ENCODE data around the gene JPH2.
A peak's percentile ranks its signal among the peaks of the same experiment; 100 is the strongest.

Gene JPH2

DNA sequence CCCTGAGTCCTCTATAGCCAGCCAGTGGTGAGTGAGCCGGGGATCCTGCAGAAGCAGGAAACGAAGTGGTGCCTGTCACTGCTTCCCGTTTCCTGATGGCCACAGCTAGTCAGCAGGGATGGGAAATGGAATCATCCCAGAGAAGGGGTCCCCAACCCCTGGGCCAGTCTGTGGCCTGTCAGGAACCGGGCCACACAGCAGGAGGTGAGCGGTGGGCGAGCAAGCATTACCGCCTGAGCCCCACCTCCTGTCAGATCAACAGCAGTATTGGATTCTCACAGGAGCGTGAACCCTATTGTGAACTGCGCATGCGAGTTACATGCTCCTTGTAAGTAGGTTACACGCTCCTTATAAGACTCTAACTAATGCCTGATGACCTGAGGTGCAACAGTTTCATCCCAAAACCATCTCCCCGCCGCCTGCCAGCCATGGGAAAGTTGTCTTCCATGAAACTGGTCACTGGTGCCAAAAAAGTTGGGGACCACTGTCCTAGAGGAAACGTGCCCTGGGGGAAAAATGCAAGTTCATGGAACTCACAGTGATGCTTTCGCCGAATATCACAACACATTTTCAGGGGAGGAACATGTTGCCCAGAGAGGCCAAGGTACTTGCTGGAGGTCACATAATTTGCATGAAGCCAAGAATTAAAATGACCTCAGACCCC is 113.8 kb downstream of the JPH2 start:
- no peak for DNase-seq

DNA sequence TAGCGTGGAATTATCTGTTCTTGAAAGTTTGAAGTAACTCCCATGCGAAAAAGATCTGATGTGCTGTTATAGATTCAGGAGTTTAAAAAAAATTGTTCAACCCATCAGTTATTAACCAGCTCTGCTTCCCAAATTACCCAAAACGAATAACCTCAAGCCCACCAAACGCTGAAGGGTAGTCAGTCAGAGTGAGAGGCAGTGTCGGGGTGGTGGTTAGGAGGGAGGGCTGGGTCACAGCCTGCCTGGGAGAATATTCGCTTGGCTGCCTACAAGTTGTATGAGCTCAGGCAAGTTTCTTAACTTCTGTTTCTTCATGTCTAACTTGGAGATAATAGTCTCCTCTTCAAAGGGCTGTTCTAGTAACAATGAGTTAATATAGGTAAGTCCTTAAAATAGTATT is 114.6 kb downstream of the JPH2 start:
- no peak for DNase-seq

DNA sequence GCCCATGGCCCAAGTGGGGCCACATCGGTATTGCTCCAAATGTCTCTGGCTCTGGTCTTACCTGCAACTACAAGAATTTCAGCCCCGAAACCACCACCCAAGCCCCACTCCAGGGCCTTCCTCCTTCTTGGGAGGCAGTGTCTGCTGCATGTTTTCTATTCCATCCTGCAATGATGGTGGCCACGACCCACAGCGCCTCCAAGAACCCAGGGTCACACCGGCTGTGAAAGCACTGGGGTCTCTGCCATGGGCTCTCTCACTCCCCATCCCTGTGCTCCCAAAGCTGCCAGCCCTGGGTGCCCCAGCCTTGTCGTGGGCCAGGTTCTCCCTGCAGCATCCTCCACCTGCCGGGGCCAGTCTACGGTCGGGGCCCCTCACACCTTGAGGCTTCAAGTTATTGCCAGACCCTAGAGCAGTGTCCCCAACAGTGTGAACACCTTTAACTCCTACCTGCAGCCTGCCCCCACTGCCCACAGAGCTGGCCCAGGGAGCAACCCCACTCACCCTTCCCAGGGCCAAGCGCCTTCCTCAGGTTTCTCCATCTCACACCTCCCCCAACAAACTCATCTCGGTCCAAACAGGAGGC is 115.4 kb downstream of the JPH2 start:
- no peak for DNase-seq

DNA sequence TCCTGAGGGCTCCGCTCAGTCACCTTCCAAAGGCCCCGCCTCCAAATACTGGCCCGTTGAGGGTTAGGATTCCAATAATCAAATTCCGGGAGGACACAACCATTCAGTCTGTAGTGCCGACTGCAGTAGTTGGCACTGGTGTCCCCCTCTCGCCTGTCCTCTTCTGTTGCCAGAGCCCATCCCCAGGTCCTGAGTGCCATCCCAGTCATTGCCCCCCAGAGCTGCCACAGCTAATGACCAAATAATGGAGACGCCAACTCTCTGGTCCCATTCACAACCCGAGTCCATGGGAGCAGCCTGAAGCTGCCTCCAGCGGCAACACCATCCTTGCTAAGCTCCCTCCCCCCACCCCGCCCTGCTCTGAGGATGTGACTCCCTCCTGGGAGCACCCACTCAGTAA is 115.9 kb downstream of the JPH2 start:
- DNase-seq, result no peak

- no peak for DNase-seq
Measured at GRCh38 chr20:44070139-44070900, 116.7 kb downstream of the JPH2 start.

- peak; percentile 40 for DNase-seq
Measured at GRCh38 chr20:44069203-44070011, 117.6 kb downstream of the JPH2 start.

- DNase-seq, result no peak
Measured at GRCh38 chr20:44068316-44069201, 118.4 kb downstream of the JPH2 start.

- DNase-seq, result no peak
Measured at GRCh38 chr20:44067650-44068081, 119.3 kb downstream of the JPH2 start.

DNA sequence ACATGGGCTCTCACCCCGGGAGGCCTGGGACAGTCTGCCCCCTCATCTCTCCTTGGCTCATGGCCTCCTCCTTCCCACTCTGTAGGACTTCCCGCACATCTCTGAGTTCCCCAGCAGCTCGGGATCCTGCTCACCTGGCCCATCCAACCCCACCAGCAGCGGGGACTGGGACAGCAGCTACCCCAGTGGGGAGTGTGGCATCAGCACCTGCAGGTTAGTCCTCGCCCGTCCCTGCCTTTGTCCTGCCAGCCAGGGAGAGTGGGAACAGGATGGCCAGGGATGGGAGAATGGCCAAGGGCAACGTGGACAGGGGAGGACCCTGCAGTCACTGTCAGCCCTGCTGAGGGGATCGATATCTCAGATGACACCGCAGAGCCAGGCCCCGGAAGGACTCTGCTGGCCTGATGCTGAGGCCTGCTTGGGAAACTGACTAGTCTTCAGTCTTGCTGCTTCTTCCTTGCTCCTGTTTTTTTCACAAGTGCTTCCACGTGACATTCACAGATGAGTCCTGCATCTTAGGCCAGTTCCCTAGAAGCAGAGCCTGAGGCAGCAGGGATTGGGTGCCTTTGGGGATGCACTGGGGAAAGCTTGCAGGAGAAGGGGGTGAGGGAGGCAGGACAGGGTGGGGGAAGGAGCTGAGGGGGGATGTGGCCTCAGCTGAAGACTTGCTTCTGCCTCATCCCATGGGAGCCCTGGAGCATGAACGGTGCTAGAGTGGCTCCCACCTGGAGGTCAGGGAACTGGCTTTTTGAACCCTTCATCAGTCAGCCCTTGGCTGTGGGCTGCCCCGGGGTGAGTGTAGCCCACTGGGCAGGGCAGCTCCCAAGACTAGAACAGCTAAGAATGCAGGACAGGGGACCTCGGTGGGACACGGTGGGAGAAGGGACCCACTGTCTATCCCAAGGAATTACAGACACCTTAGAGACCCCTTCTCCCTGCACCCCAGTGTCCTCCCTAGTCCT is 120.1 kb downstream of the JPH2 start:
- no peak for DNase-seq

GRCh38 chr20:44065401-44066340 is 121.3 kb downstream of the JPH2 start:
- DNase-seq, result no peak

- no peak for DNase-seq
Measured at GRCh38 chr20:44064501-44065400, 122.2 kb downstream of the JPH2 start.

Data from activated CD8-positive, alpha-beta memory T cell treated with anti-CD3 and anti-CD28 coated beads, Interleukin-2, amount 50 U/mL, for 4 hours (primary cell).